Measurements from ENCODE around the gene ADCY6. TPM values are rescaled to one million over a fixed set of nuclear protein-coding genes. Genes with fewer than 3 reads are reported as not detected.

Gene ADCY6
- total and polyA plus RNA-seq, 2 donors (not counting 1 experiment from before 2014, with no cell fraction given) = 27.4 to 53.2 TPM

DNA sequence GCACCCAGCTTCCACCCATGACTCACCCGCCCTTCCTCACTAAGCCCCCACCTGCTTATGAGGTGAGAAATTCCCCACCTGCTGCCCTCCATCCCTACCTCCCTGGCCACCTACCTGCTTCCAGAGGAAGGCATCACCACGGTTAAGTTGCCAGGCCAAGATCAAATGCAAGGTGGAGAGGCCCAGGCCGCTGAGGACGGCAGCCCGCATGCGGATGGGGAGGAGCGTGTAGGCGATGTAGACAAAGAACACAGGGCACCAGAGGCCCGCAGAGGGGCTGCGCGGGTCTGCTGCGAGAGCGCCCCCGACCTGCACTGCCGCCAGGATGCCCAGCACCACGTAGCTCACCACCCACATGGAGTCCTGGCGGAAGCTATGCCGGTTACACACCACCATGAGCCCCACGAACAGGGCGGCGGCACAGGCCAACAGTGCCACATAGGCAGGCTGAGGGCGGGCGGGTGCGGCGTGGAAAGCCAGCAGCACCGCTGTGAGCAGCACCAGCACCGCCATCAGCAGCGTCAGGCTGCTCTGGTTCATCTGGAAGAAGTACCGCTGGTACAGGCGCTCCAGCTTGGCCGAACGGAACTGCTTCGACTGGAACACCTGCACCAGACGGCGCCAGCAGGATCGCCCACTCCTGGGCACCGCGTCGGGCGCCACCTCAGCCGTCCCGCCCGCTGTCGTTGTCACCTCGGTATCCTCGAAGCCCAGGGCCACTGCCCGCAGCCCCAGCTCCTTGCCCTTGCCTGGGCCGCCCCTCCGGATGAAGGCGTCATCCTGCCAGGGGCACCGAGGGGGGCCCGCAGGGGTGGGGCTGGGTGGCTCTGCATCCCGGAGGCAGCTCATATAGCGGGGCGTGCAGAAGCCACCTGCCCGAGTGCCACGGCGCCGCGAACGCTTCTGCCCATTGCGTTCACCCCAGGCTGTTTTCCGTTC lies 6.2 kb downstream of the ADCY6 start:
- no peaks in the 10 kb centered on the region for H4K20me1 ChIP-seq (ENCODE audit: control insufficient read depth, extremely low read depth, insufficient read depth, low read length)
- no peak overlapping the region for H3K9ac ChIP-seq (ENCODE audit: insufficient read depth, low read length)
- no peak overlapping the region for H2AFZ ChIP-seq (ENCODE audit: low read length)
- H3K27me3 ChIP-seq (ENCODE audit: control insufficient read depth, insufficient read depth, low read length) = no peaks in the 10 kb centered on the region
- H3K4me3 ChIP-seq (replicated peaks in 1 of 4; ENCODE audit: control extremely low read depth in 1 of 4, insufficient read depth in 1 of 4, low read depth in 3 of 4, low read length in 4 of 4) = no peak overlapping the region
- H3K4me1 ChIP-seq (ENCODE audit: control insufficient read depth, extremely low read depth, insufficient read depth, low read length) = peaks cover 12% of the 10 kb centered on the region
- DNase-seq (ENCODE audit: low read depth in 2 of 2) = no peak
- H3K27ac ChIP-seq (ENCODE audit: insufficient read depth, low read length) = no peak overlapping the region
- no peak for TF ChIP-seq EZH2 (IDR thresholded peaks at IDR 0.05; ENCODE audit: low read length, missing control alignments)
- TF ChIP-seq, protein P1, sequence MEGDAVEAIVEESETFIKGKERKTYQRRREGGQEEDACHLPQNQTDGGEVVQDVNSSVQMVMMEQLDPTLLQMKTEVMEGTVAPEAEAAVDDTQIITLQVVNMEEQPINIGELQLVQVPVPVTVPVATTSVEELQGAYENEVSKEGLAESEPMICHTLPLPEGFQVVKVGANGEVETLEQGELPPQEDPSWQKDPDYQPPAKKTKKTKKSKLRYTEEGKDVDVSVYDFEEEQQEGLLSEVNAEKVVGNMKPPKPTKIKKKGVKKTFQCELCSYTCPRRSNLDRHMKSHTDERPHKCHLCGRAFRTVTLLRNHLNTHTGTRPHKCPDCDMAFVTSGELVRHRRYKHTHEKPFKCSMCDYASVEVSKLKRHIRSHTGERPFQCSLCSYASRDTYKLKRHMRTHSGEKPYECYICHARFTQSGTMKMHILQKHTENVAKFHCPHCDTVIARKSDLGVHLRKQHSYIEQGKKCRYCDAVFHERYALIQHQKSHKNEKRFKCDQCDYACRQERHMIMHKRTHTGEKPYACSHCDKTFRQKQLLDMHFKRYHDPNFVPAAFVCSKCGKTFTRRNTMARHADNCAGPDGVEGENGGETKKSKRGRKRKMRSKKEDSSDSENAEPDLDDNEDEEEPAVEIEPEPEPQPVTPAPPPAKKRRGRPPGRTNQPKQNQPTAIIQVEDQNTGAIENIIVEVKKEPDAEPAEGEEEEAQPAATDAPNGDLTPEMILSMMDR (conservative IDR thresholded peaks at IDR 0.05 in 1 of 2, IDR thresholded peaks at IDR 0.05 in 1 of 2; ENCODE audit: low read depth in 1 of 2, low read length in 2 of 2) = no peak
- H3K79me2 ChIP-seq (ENCODE audit: control insufficient read depth, insufficient read depth, low read length) = peaks cover 15% of the 10 kb centered on the region
- H3K9me3 ChIP-seq (ENCODE audit: control insufficient read depth, insufficient read depth, low read depth, low read length) = no peaks in the 10 kb centered on the region
- peaks cover 8% of the 10 kb centered on the region for H3K36me3 ChIP-seq (ENCODE audit: control insufficient read depth, insufficient read depth, low read length)
- H3K4me2 ChIP-seq (ENCODE audit: extremely low read depth, insufficient read depth, low read length) = no peak overlapping the region

DNA sequence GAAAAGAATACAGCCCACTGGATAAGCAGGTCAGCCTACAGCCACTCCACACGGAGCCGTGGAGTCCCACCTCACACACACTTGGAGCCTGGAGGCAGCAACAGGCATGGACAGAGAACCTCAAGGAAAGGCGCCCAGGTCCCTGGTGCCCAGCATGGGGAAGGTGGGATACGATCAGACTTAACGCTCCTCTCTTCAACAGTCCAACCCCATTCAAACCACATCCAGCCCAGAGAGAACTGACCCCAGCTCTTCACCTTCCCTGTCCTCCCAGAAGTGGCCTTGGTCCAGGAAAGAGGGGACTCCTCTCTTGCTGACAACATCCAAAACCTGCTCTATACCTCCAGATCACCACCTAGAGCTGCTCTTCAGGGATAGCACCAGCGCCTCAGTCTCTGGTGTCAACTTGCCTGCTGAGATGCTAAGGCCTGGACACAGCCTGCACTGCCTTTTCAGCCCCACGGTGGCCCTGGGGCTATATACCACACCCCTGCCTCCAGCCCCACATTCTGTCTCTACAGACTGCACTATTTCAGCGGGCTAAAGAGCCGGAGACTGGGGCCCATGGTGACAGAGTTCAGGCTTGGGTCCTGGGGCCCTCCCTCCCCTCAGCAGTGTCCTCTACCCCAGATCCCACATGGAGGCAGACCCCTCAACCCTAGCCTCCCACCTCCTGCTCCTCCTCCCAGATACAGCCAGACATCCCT lies 7.0 kb downstream of the ADCY6 start:
- no peak overlapping the region for H3K9ac ChIP-seq (ENCODE audit: insufficient read depth, low read length)
- H3K79me2 ChIP-seq (ENCODE audit: control insufficient read depth, insufficient read depth, low read length) = peaks cover 8% of the 10 kb centered on the region
- no peaks in the 10 kb centered on the region for H3K27me3 ChIP-seq (ENCODE audit: control insufficient read depth, insufficient read depth, low read length)
- peaks cover 7% of the 10 kb centered on the region for H3K4me1 ChIP-seq (ENCODE audit: control insufficient read depth, extremely low read depth, insufficient read depth, low read length)
- H3K4me3 ChIP-seq (replicated peaks in 1 of 4; ENCODE audit: control extremely low read depth in 1 of 4, insufficient read depth in 1 of 4, low read depth in 3 of 4, low read length in 4 of 4) = no peak overlapping the region
- peaks cover 11% of the 10 kb centered on the region for H3K36me3 ChIP-seq (ENCODE audit: control insufficient read depth, insufficient read depth, low read length)
- TF ChIP-seq, protein P1 (conservative IDR thresholded peaks at IDR 0.05 in 1 of 2, IDR thresholded peaks at IDR 0.05 in 1 of 2; ENCODE audit: low read depth in 1 of 2, low read length in 2 of 2) = no peak
- no peak for TF ChIP-seq EZH2 (IDR thresholded peaks at IDR 0.05; ENCODE audit: low read length, missing control alignments)
- no peaks in the 10 kb centered on the region for H4K20me1 ChIP-seq (ENCODE audit: control insufficient read depth, extremely low read depth, insufficient read depth, low read length)
- no peak overlapping the region for H3K27ac ChIP-seq (ENCODE audit: insufficient read depth, low read length)
- H3K9me3 ChIP-seq (ENCODE audit: control insufficient read depth, insufficient read depth, low read depth, low read length) = no peaks in the 10 kb centered on the region
- no peak for DNase-seq (ENCODE audit: low read depth in 2 of 2)
- H2AFZ ChIP-seq (ENCODE audit: low read length) = no peak overlapping the region
- H3K4me2 ChIP-seq (ENCODE audit: extremely low read depth, insufficient read depth, low read length) = no peak overlapping the region

DNA sequence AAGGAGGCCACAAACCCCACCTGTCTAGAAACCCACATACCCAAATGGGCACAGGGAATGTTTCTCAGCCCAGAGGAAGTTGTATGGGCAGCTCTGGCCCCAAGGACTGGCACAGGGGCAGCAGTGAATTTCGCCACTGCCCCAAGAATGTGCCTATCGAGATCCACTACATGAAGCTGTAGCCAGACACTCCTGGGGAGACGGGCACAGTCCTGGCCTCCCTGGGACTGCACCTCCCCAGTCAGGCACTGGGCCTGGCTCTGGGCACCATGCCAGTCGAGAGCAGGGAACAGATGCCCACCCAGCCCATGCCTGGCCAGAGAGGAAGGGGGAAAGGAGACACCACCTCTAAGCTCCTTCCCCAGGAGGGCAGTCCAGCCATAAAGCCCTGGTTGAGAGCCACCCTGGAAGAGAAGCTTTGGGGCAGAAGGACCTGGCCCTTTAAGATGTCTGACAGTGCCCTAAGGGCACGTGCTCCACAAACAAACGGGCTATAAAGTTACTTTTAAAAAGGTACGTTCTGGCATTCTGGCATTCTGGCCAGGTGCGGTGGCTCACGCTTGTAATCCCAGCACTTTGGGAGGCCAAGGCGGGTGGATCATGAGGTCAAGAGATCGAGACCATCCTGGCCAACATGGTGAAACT lies 8.4 kb downstream of the ADCY6 start:
- Histone ChIP-seq H3K9ac (ENCODE audit: insufficient read depth, low read length) (no peak overlapping the region), H3K4me3 (replicated peaks in 1 of 4; ENCODE audit: control extremely low read depth in 1 of 4, insufficient read depth in 1 of 4, low read depth in 3 of 4, low read length in 4 of 4) (no peak overlapping the region), H3K4me1 (ENCODE audit: control insufficient read depth, extremely low read depth, insufficient read depth, low read length) (peaks cover 7% of the 10 kb centered on the region), H3K79me2 (ENCODE audit: control insufficient read depth, insufficient read depth, low read length) (no peaks in the 10 kb centered on the region), H4K20me1 (ENCODE audit: control insufficient read depth, extremely low read depth, insufficient read depth, low read length) (no peaks in the 10 kb centered on the region), H3K27me3 (ENCODE audit: control insufficient read depth, insufficient read depth, low read length) (no peaks in the 10 kb centered on the region), H3K27ac (ENCODE audit: insufficient read depth, low read length) (peak overlapping the region; percentile 53), H2AFZ (ENCODE audit: low read length) (no peak overlapping the region), H3K9me3 (ENCODE audit: control insufficient read depth, insufficient read depth, low read depth, low read length) (no peaks in the 10 kb centered on the region), H3K4me2 (ENCODE audit: extremely low read depth, insufficient read depth, low read length) (no peak overlapping the region), H3K36me3 (ENCODE audit: control insufficient read depth, insufficient read depth, low read length) (peaks cover 11% of the 10 kb centered on the region)
- no peak for DNase-seq (ENCODE audit: low read depth in 2 of 2)
- TF ChIP-seq, protein P1 (conservative IDR thresholded peaks at IDR 0.05 in 1 of 2, IDR thresholded peaks at IDR 0.05 in 1 of 2; ENCODE audit: low read depth in 1 of 2, low read length in 2 of 2) = no peak
- no peak for TF ChIP-seq EZH2 (IDR thresholded peaks at IDR 0.05; ENCODE audit: low read length, missing control alignments)
